ENCODE measurements around the gene ANK2.

DNA sequence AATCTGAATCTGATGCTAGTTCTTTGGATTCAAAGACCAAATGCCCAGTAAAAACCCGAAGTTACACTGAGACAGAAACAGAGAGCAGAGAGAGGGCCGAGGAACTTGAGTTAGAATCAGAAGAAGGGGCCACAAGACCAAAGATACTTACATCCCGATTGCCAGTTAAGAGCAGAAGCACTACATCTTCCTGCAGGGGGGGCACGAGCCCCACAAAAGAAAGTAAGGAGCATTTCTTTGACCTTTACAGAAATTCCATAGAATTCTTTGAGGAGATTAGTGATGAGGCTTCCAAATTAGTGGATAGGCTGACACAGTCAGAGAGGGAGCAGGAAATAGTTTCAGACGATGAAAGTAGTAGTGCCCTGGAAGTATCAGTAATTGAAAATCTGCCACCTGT, 309.3 kb downstream of the ANK2 start:
- TF ChIP-seq, protein P1, sequence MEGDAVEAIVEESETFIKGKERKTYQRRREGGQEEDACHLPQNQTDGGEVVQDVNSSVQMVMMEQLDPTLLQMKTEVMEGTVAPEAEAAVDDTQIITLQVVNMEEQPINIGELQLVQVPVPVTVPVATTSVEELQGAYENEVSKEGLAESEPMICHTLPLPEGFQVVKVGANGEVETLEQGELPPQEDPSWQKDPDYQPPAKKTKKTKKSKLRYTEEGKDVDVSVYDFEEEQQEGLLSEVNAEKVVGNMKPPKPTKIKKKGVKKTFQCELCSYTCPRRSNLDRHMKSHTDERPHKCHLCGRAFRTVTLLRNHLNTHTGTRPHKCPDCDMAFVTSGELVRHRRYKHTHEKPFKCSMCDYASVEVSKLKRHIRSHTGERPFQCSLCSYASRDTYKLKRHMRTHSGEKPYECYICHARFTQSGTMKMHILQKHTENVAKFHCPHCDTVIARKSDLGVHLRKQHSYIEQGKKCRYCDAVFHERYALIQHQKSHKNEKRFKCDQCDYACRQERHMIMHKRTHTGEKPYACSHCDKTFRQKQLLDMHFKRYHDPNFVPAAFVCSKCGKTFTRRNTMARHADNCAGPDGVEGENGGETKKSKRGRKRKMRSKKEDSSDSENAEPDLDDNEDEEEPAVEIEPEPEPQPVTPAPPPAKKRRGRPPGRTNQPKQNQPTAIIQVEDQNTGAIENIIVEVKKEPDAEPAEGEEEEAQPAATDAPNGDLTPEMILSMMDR (IDR thresholded peaks at IDR 0.05; ENCODE audit: borderline replicate concordance, extremely low read depth, low read length, poor library complexity, severe bottlenecking) = no peak
- no peak for TF ChIP-seq EZH2 (IDR thresholded peaks at IDR 0.05; ENCODE audit: borderline replicate concordance, low read depth, low read length, severe bottlenecking)
